CD8-positive, alpha-beta memory T cell (primary cell): ENCODE data around the gene NFU1. TPM values are rescaled to one million over a fixed set of nuclear protein-coding genes. Genes with fewer than 3 reads are reported as not detected.

Experiments
- CTCF ChIA-PET: fragments of 350-600 bp; sonication (Branson Sonifier 250); formaldehyde crosslinking; loops from one replicate; lab custom pipeline; 2021; ENCODE audit warnings: antibody characterized with exemption; lab: Charles Lee
- POLR2A ChIA-PET: fragments of 350-600 bp; sonication (Branson Sonifier 250); formaldehyde crosslinking; loops from one replicate; lab custom pipeline; 2021; ENCODE audit warnings: antibody characterized with exemption; lab: Charles Lee
- DNase-seq, 5 donors: peaks; one replicate each; pipeline versions ENCODE4 v3.0.0 to v3.0.0-alpha.2; 2020 to 2022; ENCODE audit warnings: mixed read lengths in 1 of 5
- H3K27ac ChIP-seq: one replicate; pipeline ENCODE4 v1.7.0; 2013; ENCODE audit warnings: low read depth, mild to moderate bottlenecking, low read length, moderate library complexity
- H3K27me3 ChIP-seq: 2 replicates; pipeline ENCODE4 v1.7.0; 2013; ENCODE audit warnings: low read length, mild to moderate bottlenecking; ENCODE audit not compliant: insufficient read depth, poor library complexity, severe bottlenecking
- H3K36me3 ChIP-seq: 2 replicates; pipeline ENCODE4 v1.7.0; 2013; ENCODE audit warnings: mild to moderate bottlenecking, low read length, moderate library complexity; ENCODE audit not compliant: insufficient read depth
- H3K4me1 ChIP-seq: 2 replicates; pipeline ENCODE4 v1.7.0; 2013; ENCODE audit warnings: mild to moderate bottlenecking, low read length, moderate library complexity; ENCODE audit not compliant: insufficient read depth
- H3K4me3 ChIP-seq: 2 replicates; pipeline ENCODE4 v1.7.0; 2013; ENCODE audit warnings: mild to moderate bottlenecking, low read length
- H3K9me3 ChIP-seq: 2 replicates; pipeline ENCODE4 v1.7.0; 2013; ENCODE audit warnings: mild to moderate bottlenecking, low read length
- H3K27ac Mint-ChIP-seq, 8 donors: one replicate each; pipeline ENCODE4 v1.8.0; 2020 to 2021; ENCODE audit warnings: mixed read lengths in 8 of 8, mild to moderate bottlenecking in 6 of 8, inconsistent platforms in 3 of 8, moderate library complexity in 3 of 8
- H3K27me3 Mint-ChIP-seq, 2 donors: one replicate each; pipeline ENCODE4 v1.8.0; 2020 to 2021; ENCODE audit warnings: mixed read lengths in 2 of 2, mild to moderate bottlenecking in 1 of 2, moderate library complexity in 1 of 2
- H3K36me3 Mint-ChIP-seq, 3 donors: one replicate each; pipeline ENCODE4 v1.8.0; 2020 to 2021; ENCODE audit warnings: mixed read lengths in 3 of 3, inconsistent platforms in 1 of 3, mild to moderate bottlenecking in 1 of 3
- H3K4me1 Mint-ChIP-seq, 3 donors: one replicate each; pipeline ENCODE4 v1.8.0; 2020 to 2021; ENCODE audit warnings: mixed read lengths in 3 of 3, inconsistent platforms in 1 of 3, mild to moderate bottlenecking in 1 of 3
- H3K4me3 Mint-ChIP-seq, 7 donors: one replicate each; pipeline ENCODE4 v1.8.0; 2020 to 2021; ENCODE audit warnings: mixed read lengths in 7 of 7, mild to moderate bottlenecking in 6 of 7, moderate library complexity in 4 of 7, inconsistent platforms in 2 of 7
- H3K9me3 Mint-ChIP-seq, 5 donors: one replicate each; pipeline ENCODE4 v1.8.0; 2020 to 2022; ENCODE audit warnings: mixed read lengths in 5 of 5, mild to moderate bottlenecking in 3 of 5, moderate library complexity in 2 of 5, inconsistent platforms in 1 of 5
- polyA plus RNA-seq: library from polyadenylated mRNA; unstranded; fragments of 300-500 nt; fragmentation: Illumina TruSeq; gene quantifications from one replicate; pipeline ENCODE4 v1.2.3, GENCODE V29; 2021
- total RNA-seq, 2 experiments: library from RNA; stranded (reverse); gene quantifications; one replicate each; pipeline ENCODE4 v1.2.3, GENCODE V29; 2021

NFU1 gene
- total and polyA plus RNA-seq, 3 experiments from 2014 or later, result 40.4 to 78.3 (median 43.2) TPM

DNA sequence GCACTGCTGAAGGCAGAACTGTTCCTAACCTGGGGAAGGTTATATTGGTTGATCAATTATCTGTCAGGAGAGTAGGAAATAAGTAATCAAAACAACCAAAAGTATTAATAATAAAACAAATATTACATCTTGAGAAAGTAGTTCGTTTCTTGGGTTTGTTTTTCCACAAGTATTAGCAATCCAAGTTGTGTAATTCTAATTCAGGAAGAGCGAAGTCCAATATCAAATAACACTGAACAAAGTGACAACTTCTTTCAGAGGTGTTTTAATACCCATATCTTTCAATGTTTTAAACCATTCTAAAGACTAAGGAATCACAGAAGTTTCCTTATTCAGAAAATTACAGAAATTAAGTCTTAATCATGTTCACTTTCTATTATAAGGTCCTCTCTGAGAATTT lies 34.6 kb upstream of the NFU1 start:
- Histone ChIP-seq H3K27me3 (no peaks in the 10 kb centered on the region), H3K9me3 (no peaks in the 10 kb centered on the region), H3K36me3 (peaks cover 24% of the 10 kb centered on the region), H3K4me1 (peaks cover 3% of the 10 kb centered on the region), H3K27ac (no peak overlapping the region), H3K4me3 (no peak overlapping the region)
- H3K36me3 Mint-ChIP-seq, result peaks cover 3 to 73% (median 17%) of the 10 kb centered on the region in 3 donors
- H3K9me3 Mint-ChIP-seq, result peaks cover 0 to 2% (median 0%) of the 10 kb centered on the region in 5 donors
- ChIA-PET CTCF (no interaction called here), POLR2A (no interaction called here)
- H3K4me3 Mint-ChIP-seq, result peak overlapping the region in 1 of 7 donors; percentile 10
- no peak for DNase-seq
- H3K4me1 Mint-ChIP-seq, result peaks cover 20 to 42% (median 31%) of the 10 kb centered on the region in 3 donors
- H3K27ac Mint-ChIP-seq, result peak overlapping the region in 7 of 8 donors; percentile 16 to 86 (median 58)
- no peaks in the 10 kb centered on the region for H3K27me3 Mint-ChIP-seq

DNA sequence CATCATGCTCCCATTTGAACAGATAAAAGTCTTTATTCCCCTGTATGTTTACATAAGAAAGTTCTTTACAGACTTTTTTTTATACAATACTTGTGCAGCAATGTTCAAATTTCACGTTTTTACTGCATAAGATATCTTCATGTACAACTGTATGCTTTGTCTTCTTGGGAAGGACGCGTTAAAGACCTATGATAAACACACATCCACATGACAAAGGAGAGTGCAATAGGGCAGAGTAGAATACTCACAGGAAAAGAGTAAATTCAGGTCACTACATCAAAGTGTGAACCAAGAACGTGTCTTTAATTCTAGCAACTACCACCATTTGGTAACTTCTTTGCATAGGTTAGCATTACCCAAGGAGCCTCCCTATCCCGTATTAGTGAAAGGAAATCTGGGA lies 33.7 kb upstream of the NFU1 start:
- peaks cover 16 to 33% (median 22%) of the 10 kb centered on the region in 3 donors for H3K4me1 Mint-ChIP-seq

DNA sequence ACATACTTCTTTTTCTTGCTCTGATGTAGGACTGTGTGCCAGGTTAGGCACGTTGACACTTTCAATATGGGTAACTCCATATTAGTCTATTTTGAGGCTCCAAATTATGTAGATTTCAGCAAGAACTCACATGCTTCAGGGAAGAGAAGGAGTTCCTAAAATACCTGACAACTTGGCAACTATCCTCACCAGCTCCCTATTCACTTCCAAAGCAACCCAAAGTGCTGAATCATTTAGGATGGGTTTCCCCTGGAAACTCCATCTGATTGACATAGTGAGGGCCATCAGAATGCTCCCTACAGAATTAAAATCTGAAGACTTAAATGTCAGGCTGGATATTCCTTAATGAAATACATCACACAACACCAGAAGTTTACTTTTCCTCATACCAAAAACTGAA lies 32.5 kb upstream of the NFU1 start:
- Histone ChIP-seq H3K4me1 (no peaks in the 10 kb centered on the region), H3K27me3 (no peaks in the 10 kb centered on the region), H3K36me3 (peaks cover 21% of the 10 kb centered on the region), H3K4me3 (no peak overlapping the region), H3K27ac (no peak overlapping the region), H3K9me3 (no peaks in the 10 kb centered on the region)
- H3K4me1 Mint-ChIP-seq, result peaks cover 11 to 23% (median 12%) of the 10 kb centered on the region in 3 donors
- DNase-seq, result no peak
- no peaks in the 10 kb centered on the region for H3K9me3 Mint-ChIP-seq
- no peak overlapping the region for H3K4me3 Mint-ChIP-seq
- H3K27ac Mint-ChIP-seq, result peak overlapping the region in 7 of 8 donors; percentile 40 to 80 (median 74)
- ChIA-PET CTCF (no interaction called here), POLR2A (no interaction called here)
- H3K36me3 Mint-ChIP-seq, result peaks cover 0 to 76% (median 15%) of the 10 kb centered on the region in 3 donors
- no peaks in the 10 kb centered on the region for H3K27me3 Mint-ChIP-seq

More for the DNA sequence above, 33.7 kb upstream of the NFU1 start:
- peaks cover 3 to 75% (median 19%) of the 10 kb centered on the region in 3 donors for H3K36me3 Mint-ChIP-seq
- peaks cover 0 to 2% (median 0%) of the 10 kb centered on the region in 5 donors for H3K9me3 Mint-ChIP-seq
- no peaks in the 10 kb centered on the region for H3K9me3 ChIP-seq
- H3K4me3 ChIP-seq, result no peak overlapping the region
- DNase-seq, result no peak
- no peaks in the 10 kb centered on the region for H3K27me3 ChIP-seq
- no peaks in the 10 kb centered on the region for H3K4me1 ChIP-seq
- ChIA-PET POLR2A (no interaction called here), CTCF (no interaction called here)
- no peaks in the 10 kb centered on the region for H3K27me3 Mint-ChIP-seq
- peaks cover 30% of the 10 kb centered on the region for H3K36me3 ChIP-seq
- no peak overlapping the region for H3K27ac ChIP-seq
- no peak overlapping the region for H3K4me3 Mint-ChIP-seq
- peak overlapping the region in 7 of 8 donors; percentile 58 to 86 (median 64) for H3K27ac Mint-ChIP-seq

DNA sequence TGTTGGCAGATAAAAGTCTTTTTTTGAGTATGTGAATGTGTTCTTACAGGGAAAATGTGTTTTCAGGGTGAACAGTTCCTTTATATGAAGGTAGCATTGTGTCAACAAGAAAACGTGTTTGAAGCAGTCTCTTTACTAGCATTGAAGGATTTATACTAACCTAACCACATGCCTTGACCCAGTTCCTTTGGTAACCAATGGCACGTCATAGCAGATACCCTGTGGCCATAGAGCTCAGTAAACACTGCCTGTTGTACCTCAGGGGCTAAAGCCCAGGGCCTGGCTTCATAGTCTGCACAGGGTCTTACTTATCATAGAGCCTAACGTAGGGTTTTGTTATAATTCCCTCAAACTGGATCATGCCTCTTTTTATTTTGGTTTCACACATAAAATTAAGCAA lies 32.1 kb upstream of the NFU1 start:
- POLR2A ChIA-PET, result no interaction called here
- Mint-ChIP-seq H3K4me3 (no peak overlapping the region), H3K9me3 (no peaks in the 10 kb centered on the region), H3K36me3 (peaks cover 0 to 80% (median 16%) of the 10 kb centered on the region in 3 donors), H3K4me1 (peaks cover 11 to 23% (median 12%) of the 10 kb centered on the region in 3 donors), H3K27ac (peak overlapping the region in 7 of 8 donors; percentile 40 to 81 (median 74)), H3K27me3 (no peaks in the 10 kb centered on the region)
- Histone ChIP-seq H3K36me3 (peaks cover 21% of the 10 kb centered on the region), H3K4me3 (no peak overlapping the region), H3K27ac (no peak overlapping the region), H3K9me3 (no peaks in the 10 kb centered on the region), H3K27me3 (no peaks in the 10 kb centered on the region), H3K4me1 (no peaks in the 10 kb centered on the region)
- DNase-seq, result peak in 1 of 5 donors; percentile 29
- CTCF ChIA-PET, result no interaction called here

DNA sequence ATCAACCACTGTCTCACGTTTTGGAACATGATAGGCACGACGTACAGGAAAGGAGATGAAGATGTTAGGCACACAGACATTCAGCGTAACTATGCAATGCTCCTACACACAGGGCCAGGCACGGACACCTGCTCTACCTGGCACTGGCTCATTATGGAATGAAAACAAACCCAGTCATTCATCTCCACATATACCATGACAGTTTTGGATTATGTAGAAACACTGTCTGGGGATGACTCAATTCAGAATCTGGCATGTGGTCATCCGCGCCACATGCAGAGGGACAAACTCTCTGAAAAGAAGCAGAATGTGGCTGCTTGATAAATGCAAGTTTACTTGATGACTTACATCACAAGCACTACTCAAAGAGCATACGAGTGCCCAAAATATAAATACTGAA lies 29.5 kb upstream of the NFU1 start:
- Mint-ChIP-seq H3K27ac (peak overlapping the region in 5 of 8 donors; percentile 11 to 70 (median 55)), H3K9me3 (no peaks in the 10 kb centered on the region), H3K4me1 (peaks cover 13 to 23% (median 15%) of the 10 kb centered on the region in 3 donors), H3K27me3 (no peaks in the 10 kb centered on the region), H3K4me3 (no peak overlapping the region), H3K36me3 (peaks cover 0 to 82% (median 24%) of the 10 kb centered on the region in 3 donors)
- Histone ChIP-seq H3K9me3 (no peaks in the 10 kb centered on the region), H3K4me1 (no peaks in the 10 kb centered on the region), H3K27me3 (no peaks in the 10 kb centered on the region), H3K4me3 (no peak overlapping the region), H3K27ac (no peak overlapping the region), H3K36me3 (peaks cover 16% of the 10 kb centered on the region)
- no peak for DNase-seq
- ChIA-PET CTCF (no interaction called here), POLR2A (no interaction called here)

DNA sequence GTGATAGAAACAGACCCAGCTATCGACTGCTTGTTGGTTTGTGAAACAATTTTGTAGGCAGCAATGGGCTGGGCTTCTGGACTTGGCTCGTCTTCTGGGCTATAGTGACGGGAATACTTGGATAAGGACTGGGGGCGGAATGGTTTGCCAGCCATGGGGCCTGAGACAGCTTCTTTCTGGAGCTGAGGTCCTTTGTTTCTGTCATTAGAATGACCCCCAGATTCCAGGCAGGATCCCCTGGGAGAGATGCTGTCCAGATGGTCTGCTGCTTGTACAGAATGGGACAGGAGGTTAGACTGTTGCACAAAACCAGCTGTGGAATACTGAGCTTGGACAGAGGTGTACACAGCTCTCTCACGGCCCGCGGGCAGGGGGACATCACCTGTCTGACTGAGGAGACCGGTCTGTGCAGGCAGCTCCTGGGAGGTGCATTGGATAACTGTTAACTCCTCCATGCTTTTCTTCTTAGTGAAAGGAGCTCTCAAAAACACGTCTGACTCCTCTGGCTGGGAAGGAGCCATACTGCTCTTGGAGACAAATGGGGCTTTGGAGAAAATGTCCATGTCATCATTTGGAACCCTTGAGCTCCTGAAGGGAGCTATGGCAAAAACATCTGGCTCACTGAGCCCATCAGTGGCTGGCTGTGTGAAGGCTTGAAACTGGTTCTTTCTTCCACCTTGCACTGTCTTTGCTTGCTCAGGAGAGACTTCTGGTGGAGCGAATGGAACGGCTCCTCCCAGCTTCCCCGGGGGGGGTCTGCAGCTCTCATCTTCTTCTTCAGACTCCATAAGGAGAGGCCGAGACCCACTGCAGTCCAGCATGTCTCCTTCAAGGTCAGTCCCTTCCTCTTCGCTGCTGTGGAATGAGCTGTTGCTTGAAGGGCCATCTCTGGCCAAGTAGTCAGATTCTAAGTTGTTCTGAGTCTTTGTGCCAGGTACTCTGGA lies 28.6 kb upstream of the NFU1 start:
- Mint-ChIP-seq H3K9me3 (no peaks in the 10 kb centered on the region), H3K27ac (peak overlapping the region in 4 of 8 donors; percentile 29 to 76 (median 60)), H3K27me3 (no peaks in the 10 kb centered on the region), H3K4me1 (peaks cover 11 to 18% (median 15%) of the 10 kb centered on the region in 3 donors), H3K36me3 (peaks cover 0 to 81% (median 24%) of the 10 kb centered on the region in 3 donors), H3K4me3 (peak overlapping the region in 1 of 7 donors; percentile 40)
- ChIA-PET POLR2A (no interaction called here), CTCF (interaction anchor here (1.4 kb wide), 1 partner anchor 29 kb away, joined by 3 read pairs; the partner anchor contains the start of gene NFU1)
- no peak for DNase-seq
- no peak overlapping the region for H3K4me3 ChIP-seq
- no peaks in the 10 kb centered on the region for H3K9me3 ChIP-seq
- H3K4me1 ChIP-seq, result no peaks in the 10 kb centered on the region
- no peaks in the 10 kb centered on the region for H3K27me3 ChIP-seq
- H3K36me3 ChIP-seq, result peaks cover 15% of the 10 kb centered on the region
- H3K27ac ChIP-seq, result no peak overlapping the region

DNA sequence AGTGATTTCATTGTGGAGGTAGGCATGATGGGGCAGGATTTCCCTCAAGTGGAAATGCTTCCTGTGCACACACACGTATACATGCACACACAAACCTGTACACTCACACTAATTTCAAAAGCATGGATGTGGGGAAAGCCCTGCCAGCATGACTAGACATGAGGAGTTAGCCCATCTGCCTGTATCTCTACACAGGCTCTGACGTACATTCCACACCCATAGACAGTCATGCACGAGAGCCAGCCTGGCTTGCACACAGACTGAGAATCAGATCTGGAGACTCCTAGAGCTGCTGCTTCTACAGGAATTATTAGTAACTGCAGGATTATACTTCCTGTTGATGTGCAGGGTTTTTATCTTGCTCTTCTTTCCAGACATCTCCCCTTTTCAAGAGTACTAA lies 27.3 kb upstream of the NFU1 start:
- peaks cover 11% of the 10 kb centered on the region for H3K36me3 ChIP-seq
- peaks cover 11 to 12% (median 12%) of the 10 kb centered on the region in 3 donors for H3K4me1 Mint-ChIP-seq
- POLR2A ChIA-PET, result no interaction called here
- H3K4me3 Mint-ChIP-seq, result no peak overlapping the region
- CTCF ChIA-PET, result interaction anchor here (1.4 kb wide), 1 partner anchor 27 kb away, joined by 3 read pairs; the partner anchor contains the start of gene NFU1
- peak overlapping the region in 5 of 8 donors; percentile 42 to 76 (median 63) for H3K27ac Mint-ChIP-seq
- peaks cover 0 to 74% (median 24%) of the 10 kb centered on the region in 3 donors for H3K36me3 Mint-ChIP-seq
- DNase-seq, result no peak
- no peaks in the 10 kb centered on the region for H3K27me3 ChIP-seq
- H3K9me3 ChIP-seq, result no peaks in the 10 kb centered on the region
- H3K4me3 ChIP-seq, result no peak overlapping the region
- H3K27ac ChIP-seq, result no peak overlapping the region
- no peaks in the 10 kb centered on the region for H3K9me3 Mint-ChIP-seq
- no peaks in the 10 kb centered on the region for H3K27me3 Mint-ChIP-seq
- H3K4me1 ChIP-seq, result no peaks in the 10 kb centered on the region

DNA sequence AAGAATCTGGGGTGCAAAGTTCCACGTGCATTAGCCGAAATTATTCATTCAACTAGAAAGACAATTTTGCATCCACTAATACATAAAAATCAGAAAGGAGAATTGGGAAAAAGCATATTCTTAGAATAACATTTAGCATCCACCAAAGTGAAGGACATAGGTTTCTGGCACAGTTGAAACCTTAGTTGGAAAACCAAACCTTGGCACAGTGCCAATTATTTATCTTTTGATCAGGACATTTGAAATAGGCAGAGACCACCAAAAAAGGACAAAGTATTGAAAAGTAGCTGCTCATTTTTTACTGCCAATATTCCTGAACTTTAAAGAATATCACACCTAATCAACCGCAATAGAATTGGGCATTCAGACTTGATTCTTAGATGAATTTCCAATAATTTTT lies 25.5 kb upstream of the NFU1 start:
- no peak overlapping the region for H3K27ac ChIP-seq
- H3K4me1 Mint-ChIP-seq, result peaks cover 0 to 7% (median 3%) of the 10 kb centered on the region in 3 donors
- H3K27me3 ChIP-seq, result no peaks in the 10 kb centered on the region
- ChIA-PET CTCF (no interaction called here), POLR2A (no interaction called here)
- H3K27ac Mint-ChIP-seq, result peak overlapping the region in 1 of 8 donors; percentile 17
- H3K36me3 ChIP-seq, result peaks cover 11% of the 10 kb centered on the region
- H3K4me3 ChIP-seq, result no peak overlapping the region
- H3K4me1 ChIP-seq, result no peaks in the 10 kb centered on the region
- H3K9me3 Mint-ChIP-seq, result no peaks in the 10 kb centered on the region
- H3K9me3 ChIP-seq, result no peaks in the 10 kb centered on the region
- peak overlapping the region in 1 of 7 donors; percentile 40 for H3K4me3 Mint-ChIP-seq
- no peaks in the 10 kb centered on the region for H3K27me3 Mint-ChIP-seq
- H3K36me3 Mint-ChIP-seq, result peaks cover 0 to 61% (median 20%) of the 10 kb centered on the region in 3 donors
- no peak for DNase-seq
